OCI-LY3 (cell line): ENCODE results near the gene NR3C2.

Experiments
- EZH2phosphoT487 ChIP-seq: fragments of 200-600 bp; shearing (Covaris generic); IDR thresholded peaks from 2 replicates; pipeline ENCODE4 v1.6.1; 2018; ENCODE audit warnings: antibody characterized with exemption, mixed run types, low read depth
- TF ChIP-seq, protein P1 (sequence below): fragments of 200-600, 300-600 bp; sonication (generic); IDR thresholded peaks from 2 replicates; pipeline ENCODE4 v1.5.1; 2014; ENCODE audit warnings: antibody characterized with exemption, low read length, low read depth

DNA sequence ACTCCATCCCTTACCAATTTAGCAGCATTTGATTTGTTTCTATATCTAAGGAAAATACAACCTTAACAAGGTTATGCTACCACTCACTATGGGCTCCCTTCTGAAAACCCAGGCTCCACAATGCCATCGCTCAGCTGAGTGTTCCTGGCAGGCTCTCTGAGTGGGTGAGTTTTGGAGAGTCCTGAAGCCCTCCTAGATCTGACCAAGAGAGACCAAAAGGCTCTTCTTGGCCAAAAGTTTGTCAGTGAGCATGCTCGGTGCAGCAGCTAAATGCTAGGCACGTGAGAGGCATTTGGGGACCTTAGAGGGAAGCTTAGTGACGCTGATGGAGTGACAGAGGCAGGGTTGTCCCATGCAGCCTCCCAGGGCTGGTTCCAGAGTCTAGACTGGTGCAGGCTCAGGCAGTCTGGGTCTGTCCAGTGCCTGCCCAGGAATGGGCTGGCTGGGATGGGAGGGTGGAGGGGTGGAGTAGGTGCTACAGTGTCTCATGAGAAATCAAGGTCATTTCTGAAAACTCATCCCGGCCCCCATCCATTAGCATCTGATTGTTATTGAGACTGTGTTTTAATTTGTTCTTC lies 346.8 kb downstream of the NR3C2 start:
- TF ChIP-seq, protein P1, sequence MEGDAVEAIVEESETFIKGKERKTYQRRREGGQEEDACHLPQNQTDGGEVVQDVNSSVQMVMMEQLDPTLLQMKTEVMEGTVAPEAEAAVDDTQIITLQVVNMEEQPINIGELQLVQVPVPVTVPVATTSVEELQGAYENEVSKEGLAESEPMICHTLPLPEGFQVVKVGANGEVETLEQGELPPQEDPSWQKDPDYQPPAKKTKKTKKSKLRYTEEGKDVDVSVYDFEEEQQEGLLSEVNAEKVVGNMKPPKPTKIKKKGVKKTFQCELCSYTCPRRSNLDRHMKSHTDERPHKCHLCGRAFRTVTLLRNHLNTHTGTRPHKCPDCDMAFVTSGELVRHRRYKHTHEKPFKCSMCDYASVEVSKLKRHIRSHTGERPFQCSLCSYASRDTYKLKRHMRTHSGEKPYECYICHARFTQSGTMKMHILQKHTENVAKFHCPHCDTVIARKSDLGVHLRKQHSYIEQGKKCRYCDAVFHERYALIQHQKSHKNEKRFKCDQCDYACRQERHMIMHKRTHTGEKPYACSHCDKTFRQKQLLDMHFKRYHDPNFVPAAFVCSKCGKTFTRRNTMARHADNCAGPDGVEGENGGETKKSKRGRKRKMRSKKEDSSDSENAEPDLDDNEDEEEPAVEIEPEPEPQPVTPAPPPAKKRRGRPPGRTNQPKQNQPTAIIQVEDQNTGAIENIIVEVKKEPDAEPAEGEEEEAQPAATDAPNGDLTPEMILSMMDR = no peak
- TF ChIP-seq EZH2phosphoT487 = no peak
